Measurements from ENCODE around the gene CFAP68. TPM values are rescaled to one million over a fixed set of nuclear protein-coding genes. Genes with fewer than 3 reads are reported as not detected.

CFAP68 gene
- total and polyA plus RNA-seq, 2 of the 4 experiments (the other 2 are of a cell fraction), result 10.2 to 17.0 TPM

GRCh38 chr11:111905411-111905810 is 26.1 kb downstream of the CFAP68 start:
- Histone ChIP-seq H3K4me3 (ENCODE audit: insufficient read depth, low read depth, low read length) (no peak overlapping the region), H2BK15ac (ENCODE audit: low read depth, low read length) (no peak overlapping the region), H3K27ac (ENCODE audit: insufficient read depth, low read length) (no peak overlapping the region), H2AFZ (replicated peaks; ENCODE audit: low read length, poor library complexity) (no peak overlapping the region), H3K18ac (ENCODE audit: low read depth, low read length) (no peak overlapping the region), H4K5ac (ENCODE audit: low read depth, low read length) (no peak overlapping the region), H3K4ac (ENCODE audit: low read depth, low read length) (no peak overlapping the region), H2BK5ac (ENCODE audit: low read depth, low read length, poor library complexity, severe bottlenecking) (no peak overlapping the region), H3K9ac (ENCODE audit: low read depth, low read length) (no peak overlapping the region), H2BK20ac (ENCODE audit: low read depth, low read length) (no peak overlapping the region), H3K79me1 (ENCODE audit: low read depth in 1 of 2, low read length in 2 of 2) (no peaks in the 10 kb centered on the region), H4K91ac (ENCODE audit: insufficient read depth, low read depth, low read length) (no peak overlapping the region), H4K8ac (ENCODE audit: low read depth in 2 of 2, low read length in 2 of 2) (no peak overlapping the region), H3K27me3 (ENCODE audit: control insufficient read depth, insufficient read depth, low read length) (no peaks in the 10 kb centered on the region; the same call in 1 of the 2 replicates), H2AK5ac (ENCODE audit: low read depth, low read length) (no peak overlapping the region), H3K4me1 (ENCODE audit: control insufficient read depth, insufficient read depth, low read length) (peaks cover 2% of the 10 kb centered on the region; the same call in 1 of the 2 replicates), H4K20me1 (ENCODE audit: insufficient read depth, low read length) (no peaks in the 10 kb centered on the region), H3K4me2 (ENCODE audit: low read depth, low read length) (no peak overlapping the region), H3K9me1 (ENCODE audit: insufficient read depth, low read length) (no peaks in the 10 kb centered on the region), H2BK120ac (ENCODE audit: low read depth, low read length) (no peak overlapping the region), H3K9me3 (ENCODE audit: control insufficient read depth, insufficient read depth, low read length) (no peaks in the 10 kb centered on the region), H3K14ac (replicated peaks; ENCODE audit: low read depth, low read length) (no peak overlapping the region), H2AK9ac (replicated peaks; ENCODE audit: low read depth, low read length, poor library complexity) (no peak overlapping the region), H3K36me3 (ENCODE audit: control insufficient read depth, insufficient read depth, low read length) (no peaks in the 10 kb centered on the region), H3K56ac (ENCODE audit: extremely low read depth, insufficient read depth, low read length) (no peak overlapping the region), H3K23ac (ENCODE audit: low read depth, low read length) (no peak overlapping the region)
- no peak for TF ChIP-seq CHD1 (IDR thresholded peaks at IDR 0.05; ENCODE audit: low read depth, low read length)
- no peak for TF ChIP-seq CEBPB (IDR thresholded peaks at IDR 0.05; ENCODE audit: low read depth, low read length)
- intact Hi-C loops (cut with micrococcal nuclease) (no loop called here), dilution Hi-C loops (cut with HindIII; ENCODE audit: low sequenced_read_pairs, unreplicated experiment) (no loop called here), in situ Hi-C loops (cut with MboI; ENCODE audit: low sequenced_read_pairs) (no loop called here)
- peak; percentile 22 for DNase-seq
- POLR2A ChIA-PET (ENCODE audit: unreplicated experiment), result no interaction called here
- no TSS peak for BruUV-seq (replicated peaks)
- CTCF ChIA-PET, result no interaction called here
- no CpG with 5 or more reads among the region's 2 CpGs for WGBS, 2 experiments (ENCODE audit: extremely low coverage in 2 of 2, insufficient read length in 1 of 2)
- no peak for ATAC-seq (ENCODE audit: low read depth)

Data from IMR-90 (cell line).